Cardiac septum (tissue), 1 donor: Measurements from ENCODE around the gene TENM4. TPM values are rescaled to one million over a fixed set of nuclear protein-coding genes. Genes with fewer than 3 reads are reported as not detected.
"Not testable (repeated sequence)": the region's sequence is repeated elsewhere in the genome, so short reads cannot be mapped to it uniquely, and the experiment has no call there.

Experiments
- DNase-seq: peaks from one replicate; pipeline ENCODE4 v3.0.0-alpha.2; 2020; ENCODE audit warnings: low spot score
- intact Hi-C: fragments of 100-400 bp; cut with DNase I; formaldehyde crosslinking; loops from one replicate; pipeline ENCODE4 v1.14.0; 2022
- total RNA-seq: library from RNA; stranded (reverse); fragmentation: NEBNext Ultra II Directional; extraction: Animal tissue kit (Norgen Biotek cat#: 25700); gene quantifications from one replicate; pipeline ENCODE4 v1.2.1, GENCODE V29; 2021
- donor health status: DM: no; HTN: no; CAD: no.

The TENM4 gene
- total RNA-seq, 1 donor from 2014 or later = 3.4 TPM

DNA sequence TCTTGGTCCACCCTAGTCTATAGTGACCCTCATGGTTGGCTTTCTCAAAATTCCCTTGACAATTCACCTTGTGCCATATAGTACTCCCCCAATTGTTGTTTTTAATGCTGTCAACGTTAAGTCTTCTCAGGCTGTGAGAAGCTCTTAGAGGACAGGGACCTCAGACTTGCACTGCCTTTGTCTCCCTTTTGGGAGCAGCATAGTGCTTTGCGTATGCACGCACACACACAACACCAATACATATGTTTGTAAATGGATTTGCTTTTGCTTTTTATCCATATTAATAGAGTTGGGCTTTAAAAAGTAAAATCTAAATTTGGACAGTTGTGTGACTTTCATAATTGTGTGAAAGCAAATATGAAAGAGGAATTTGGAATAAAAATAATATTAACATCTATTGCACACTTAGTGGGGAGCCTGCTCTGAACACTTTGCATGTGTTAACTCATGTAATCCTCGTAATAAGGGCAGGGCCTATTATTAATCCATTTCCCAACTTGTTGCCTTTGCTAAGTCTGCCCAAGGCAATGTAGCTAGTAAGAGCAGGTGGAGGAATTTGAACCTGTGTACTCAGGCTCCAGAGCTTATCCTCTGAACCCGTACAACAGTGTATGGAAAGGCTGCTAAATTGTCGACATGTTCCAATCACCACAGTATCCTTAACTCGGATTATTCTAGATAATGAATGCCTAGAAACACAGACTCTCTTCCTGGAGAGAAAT lies 608.4 kb downstream of the TENM4 start:
- no peak for DNase-seq
- intact Hi-C loops = no loop called here

DNA sequence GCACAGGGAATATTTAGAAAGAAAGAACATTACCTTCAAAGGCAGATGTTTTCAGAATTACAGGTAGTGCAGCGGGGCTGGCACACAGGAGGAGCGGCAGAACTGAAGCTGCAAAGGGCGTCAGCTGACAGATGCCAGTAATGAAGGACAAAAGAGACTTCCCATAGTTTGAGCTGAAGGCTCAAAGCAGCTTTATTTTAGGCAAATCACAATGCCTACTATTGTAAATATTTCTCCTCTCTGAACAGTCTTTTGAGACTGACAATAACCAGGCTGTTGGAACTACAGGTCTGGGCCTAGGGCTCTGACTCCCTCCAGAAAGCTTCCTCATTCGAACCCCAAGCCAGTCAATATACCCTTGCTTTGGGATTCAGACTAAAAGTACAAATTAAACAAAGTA lies 609.3 kb downstream of the TENM4 start:
- intact Hi-C loops = no loop called here
- no peak for DNase-seq

DNA sequence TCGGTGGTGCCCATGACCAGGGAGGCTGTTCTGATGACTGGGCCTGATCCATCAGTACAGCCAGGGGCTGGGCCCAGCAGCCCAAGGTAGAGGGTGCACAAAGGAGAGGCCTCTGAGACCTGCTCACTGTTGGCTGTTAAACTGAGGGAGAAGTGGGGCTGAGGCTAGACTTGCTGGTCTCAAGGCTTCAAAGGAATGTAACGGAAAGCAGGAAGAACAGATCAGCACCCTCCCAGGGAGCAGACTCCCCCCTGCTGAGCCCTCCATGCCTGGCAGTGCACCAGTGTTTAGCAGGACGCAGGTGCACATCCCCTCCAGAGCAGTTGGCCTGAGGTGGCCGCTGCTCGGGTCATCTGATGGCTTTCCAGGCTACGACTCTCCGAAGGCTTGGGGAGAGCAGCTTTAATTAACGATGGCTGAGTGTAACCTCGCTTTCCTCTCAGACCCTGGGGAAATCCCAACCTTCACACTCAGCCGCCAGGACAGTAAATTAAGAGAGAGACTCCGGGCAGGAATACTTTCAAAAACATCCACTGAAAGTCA lies 610.5 kb downstream of the TENM4 start:
- intact Hi-C loops = no loop called here

DNA sequence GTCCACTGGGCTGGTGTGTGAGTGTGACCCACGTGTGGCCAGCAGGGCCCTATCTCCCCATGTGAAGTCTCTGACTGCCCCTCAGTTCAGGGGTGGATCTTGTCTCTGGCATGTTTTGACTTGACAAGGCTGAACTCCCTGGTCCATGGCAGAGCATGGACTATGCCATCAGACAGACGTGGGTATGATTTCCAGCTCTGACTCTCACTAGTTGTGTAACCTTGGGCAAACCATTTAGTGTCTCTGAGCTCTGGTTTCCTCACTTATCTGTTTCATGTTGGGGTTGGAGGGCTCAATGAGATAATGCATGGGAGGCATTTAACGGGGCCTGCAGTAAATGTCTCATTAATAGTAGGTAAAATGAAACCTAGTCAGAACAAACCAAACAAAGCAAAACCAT lies 611.7 kb downstream of the TENM4 start:
- intact Hi-C loops = no loop called here
- no peak for DNase-seq

More for the DNA sequence above, 610.5 kb downstream of the TENM4 start:
- DNase-seq = no peak

DNA sequence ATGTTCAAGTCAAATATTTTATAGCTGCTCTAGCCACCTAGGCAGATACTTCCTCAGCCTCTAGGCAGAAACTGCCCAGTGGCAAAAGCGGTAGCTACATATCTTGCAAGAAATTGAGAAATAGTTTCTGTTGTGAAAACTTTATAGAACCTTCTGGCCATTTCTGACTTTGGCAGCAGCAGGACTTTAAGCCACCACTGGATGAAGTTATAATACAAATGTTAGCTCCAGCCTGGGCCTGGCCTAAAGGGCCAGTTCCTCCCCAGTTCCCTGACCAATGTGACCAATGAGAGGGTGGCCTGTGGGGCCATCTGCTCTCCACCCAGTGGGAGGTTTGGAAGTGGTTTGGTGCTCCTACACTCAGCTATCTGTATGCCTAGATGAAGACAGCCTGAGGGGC lies 612.2 kb downstream of the TENM4 start:
- DNase-seq = no peak
- intact Hi-C loops = no loop called here

DNA sequence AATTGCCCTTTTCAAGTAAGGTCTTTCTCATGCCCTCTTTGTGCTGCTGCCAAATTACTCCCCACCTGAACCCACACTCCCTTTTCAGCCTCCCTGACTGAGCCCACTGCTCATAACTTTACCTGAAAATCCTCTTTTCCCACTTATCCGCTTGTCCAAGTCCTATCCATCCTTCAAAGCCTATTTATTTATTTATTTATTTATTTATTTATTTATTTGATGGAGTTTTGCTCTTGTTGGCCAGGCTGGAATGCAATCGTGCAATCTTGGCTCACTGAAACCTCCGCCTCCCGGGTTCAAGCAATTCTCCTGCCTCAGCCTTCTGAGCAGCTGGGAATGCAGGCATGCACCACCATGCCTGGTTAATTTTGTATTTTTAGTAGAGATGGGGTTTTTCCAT lies 613.5 kb downstream of the TENM4 start:
- DNase-seq, intact Hi-C loops: not testable (repeated sequence)

DNA sequence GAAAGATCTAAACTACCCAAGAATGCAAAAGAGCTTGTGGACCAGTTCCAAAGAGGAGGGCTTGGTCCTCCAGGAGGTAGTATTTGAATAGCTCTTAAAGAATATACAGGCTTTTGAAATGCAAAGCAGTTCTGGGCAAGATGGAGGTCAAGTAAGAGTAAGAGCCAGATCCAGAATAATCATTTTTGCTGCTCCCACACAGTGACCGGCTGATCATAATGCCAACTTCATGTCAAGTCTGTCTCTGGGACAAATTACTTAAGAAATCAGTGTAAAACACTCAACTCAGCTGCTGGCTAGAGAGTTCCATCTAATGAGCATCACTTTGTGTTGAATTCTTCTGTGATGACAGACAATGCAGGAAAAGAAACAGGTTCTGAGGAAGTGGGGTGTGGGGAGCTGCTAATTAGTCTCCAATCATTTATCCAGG lies 615.2 kb downstream of the TENM4 start:
- intact Hi-C loops = no loop called here
- DNase-seq = no peak

DNA sequence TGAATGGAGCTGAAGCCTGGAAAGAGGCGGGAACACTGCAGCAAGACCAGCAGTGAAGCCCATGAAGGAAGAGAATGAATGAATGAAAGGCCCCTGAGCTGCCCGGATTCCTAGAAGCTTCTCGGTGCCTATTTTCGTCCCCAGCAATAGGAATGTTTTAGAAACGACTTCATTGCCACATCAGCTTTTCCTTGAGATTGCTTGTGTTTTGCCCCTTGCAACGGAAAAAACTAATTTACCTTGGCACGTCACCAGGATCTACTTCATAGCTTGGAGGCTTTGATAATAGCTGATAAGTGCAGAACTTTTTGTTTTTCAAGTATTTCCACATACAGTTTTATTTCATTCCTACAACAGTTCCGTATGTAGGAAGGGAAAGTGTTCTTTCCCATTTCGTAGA lies 617.2 kb downstream of the TENM4 start:
- DNase-seq = no peak
- intact Hi-C loops = no loop called here

DNA sequence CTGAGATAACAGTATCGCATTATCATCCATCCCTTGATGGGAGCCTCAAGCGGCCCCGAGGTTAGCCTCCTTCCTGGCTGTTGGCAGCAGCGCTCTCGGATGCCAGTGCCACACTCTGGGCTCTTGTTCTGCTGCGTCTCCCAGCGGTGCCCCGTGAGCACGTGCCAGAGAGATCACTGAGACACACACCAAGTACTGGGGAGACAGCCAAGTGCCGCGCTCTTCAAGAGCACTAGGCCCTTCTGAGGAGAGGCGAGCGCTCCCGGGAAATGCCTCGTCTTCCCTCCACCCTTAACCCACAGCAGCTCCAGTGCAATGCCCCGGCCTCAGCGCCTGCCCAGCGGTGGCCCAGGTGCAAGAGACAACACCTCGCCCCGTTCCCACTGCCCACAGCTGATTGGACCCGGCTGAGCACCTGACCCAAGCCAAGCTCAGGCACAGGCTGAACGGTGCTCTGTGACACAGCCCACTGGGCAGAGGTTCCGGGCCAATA lies 617.9 kb downstream of the TENM4 start:
- no peak for DNase-seq
- intact Hi-C loops = no loop called here

DNA sequence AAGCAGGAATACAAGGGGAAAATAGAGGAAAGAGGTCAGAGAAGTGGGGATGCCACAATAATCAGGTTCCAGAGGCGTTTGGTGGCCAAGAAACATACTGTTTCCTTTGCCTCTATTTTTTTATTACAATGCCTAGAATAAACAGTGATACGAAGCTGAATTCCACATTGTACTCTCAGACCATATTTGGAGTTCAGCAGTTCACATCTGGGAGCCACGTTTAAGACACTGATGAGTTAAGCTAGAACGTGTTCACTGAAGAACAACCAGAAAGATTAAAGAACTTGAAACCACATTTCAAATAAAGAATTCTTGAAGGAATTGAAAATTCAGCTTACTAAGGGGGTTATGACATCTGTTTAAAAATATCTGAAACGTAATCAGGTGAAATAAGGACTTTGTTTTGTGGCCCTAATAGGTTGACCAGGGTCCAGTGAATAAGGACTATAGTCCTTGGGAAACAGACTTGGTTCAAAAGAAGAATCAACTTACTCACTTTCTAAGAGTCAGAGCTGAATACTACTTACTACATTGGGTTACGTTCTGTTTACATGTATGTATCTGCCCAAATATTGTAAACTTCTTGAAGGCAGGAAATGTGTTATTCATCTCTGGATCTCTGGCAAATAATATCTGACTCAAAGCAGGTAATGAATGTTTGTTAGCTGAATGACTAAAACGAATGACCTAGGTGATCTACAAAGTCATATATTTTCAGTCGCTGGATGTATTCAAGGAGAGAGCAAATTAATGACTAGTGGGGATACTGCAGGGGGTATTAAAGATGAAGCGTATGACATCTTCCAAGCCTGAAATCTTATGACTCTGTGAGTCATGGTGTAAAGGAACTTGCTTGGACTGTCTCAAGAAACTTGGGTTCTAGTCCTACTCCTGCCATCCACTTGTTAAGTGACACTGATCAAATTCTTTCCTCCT lies 619.2 kb downstream of the TENM4 start:
- DNase-seq = no peak
- intact Hi-C loops = no loop called here

DNA sequence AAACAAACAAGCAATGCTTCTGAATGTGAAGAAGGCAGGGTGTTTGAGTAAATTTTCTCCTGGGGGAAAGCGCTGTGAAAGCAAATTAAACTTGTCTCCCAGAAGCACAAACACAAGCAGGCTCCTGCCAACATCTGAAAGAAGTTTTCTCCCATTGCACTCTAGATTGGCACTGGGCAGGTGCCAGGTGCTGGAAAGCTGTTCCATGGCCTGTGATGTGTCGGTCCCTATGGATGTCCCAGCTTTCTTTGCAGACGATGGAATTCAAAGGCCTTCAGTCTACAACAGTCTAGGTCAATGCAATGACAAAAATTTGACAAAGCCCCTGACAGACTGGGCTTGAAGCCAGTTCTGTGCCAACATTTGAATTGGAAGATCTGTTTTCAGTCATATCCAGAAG lies 620.1 kb downstream of the TENM4 start:
- no peak for DNase-seq
- intact Hi-C loops = no loop called here

DNA sequence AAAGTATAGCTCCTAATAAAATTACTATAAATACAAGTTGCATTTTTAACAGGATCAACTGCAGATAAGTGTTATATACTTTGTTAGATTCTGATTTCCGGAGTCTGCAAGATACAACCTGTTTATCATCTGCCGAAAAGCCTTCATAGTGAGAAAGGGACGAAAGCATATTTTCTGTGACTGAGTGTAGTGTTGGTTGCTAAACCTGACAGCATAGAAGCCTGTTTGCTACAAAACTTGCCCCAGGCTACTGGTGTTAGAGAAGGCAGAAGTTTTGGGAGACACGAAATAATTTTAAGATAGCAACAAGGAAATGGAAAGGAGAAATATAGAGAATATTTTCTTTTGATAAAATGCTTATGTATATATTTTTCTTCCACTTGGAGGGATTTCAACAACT lies 622.6 kb downstream of the TENM4 start:
- intact Hi-C loops = no loop called here

DNA sequence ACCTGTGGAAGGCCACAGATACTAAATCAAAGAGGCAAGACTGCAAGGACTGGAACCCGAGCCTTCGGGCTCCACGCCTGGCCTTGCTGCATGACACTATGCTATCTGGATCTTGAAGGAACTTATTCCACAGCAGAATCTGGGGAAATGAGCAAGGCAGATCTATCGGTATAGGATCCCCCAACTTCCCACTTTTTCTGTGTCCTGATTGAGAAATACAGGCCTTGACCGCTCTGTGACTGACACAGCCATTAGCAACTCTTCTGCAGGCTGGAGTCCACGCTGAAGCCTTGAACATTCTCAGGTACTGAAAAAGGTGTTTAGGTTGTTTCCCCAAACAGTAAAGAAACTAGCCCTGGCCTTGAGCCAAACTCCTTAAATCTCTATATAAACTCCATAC lies 625.0 kb downstream of the TENM4 start:
- intact Hi-C loops = no loop called here
- DNase-seq = no peak

More for the DNA sequence above, 622.6 kb downstream of the TENM4 start:
- no peak for DNase-seq

DNA sequence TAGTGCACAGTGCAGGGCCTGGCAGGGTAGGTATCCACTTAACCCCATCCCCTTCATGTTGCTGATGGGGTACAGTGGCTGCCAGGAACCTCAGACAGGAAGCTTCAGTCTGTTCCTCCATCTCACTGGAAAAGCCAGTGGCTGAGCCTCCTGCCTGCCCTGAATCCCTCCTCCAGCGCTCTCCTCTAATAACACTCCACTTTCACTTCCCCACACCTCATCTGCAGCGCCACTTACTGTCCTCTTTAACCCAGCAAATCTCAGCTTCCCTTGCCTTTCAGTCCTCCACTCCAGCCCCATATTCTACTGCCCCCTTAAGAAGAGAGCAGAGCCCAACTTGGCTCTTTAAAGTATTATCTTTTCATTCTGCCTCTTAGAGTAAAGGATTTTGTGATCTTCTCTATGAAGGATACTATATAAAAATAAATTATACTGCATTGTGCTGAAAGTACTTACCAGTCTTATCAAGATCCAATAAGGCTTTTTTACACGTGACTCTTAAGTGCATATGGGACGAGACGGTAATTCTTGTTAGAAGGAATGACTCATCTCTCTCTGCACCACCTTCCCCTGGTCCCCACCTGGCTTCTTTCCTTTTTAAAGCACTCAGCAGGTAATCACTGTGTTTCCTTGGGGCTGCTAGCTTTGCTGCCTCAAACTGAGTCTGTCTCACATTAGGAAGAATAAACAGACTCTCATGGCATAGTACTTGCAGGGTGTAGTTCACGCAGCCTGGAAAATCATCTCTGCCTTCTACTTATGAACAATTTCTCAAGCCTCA lies 628.1 kb downstream of the TENM4 start:
- intact Hi-C loops = no loop called here
- no peak for DNase-seq

DNA sequence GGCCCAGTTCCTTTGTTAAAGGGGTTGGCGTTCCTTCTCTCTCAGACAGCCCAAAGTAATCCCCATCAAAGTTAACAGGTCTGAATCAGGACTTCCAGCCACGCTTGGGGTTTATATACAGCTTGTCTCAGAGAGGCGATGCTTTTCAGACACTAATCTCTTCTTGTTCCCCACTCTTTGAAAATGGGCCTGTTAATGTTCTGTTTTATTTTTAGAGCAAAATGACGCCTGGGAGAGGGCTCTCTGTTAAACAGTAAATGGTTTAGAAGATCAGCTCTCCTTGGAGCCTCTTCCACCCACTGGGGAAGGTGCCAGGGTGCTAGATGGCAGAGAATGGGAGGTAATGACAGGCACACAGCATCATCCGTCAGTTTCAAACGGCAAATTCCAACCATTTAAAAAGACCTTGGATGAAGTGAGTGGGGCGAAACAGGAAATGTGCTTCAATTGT lies 630.2 kb downstream of the TENM4 start:
- no peak for DNase-seq
- intact Hi-C loops = no loop called here

DNA sequence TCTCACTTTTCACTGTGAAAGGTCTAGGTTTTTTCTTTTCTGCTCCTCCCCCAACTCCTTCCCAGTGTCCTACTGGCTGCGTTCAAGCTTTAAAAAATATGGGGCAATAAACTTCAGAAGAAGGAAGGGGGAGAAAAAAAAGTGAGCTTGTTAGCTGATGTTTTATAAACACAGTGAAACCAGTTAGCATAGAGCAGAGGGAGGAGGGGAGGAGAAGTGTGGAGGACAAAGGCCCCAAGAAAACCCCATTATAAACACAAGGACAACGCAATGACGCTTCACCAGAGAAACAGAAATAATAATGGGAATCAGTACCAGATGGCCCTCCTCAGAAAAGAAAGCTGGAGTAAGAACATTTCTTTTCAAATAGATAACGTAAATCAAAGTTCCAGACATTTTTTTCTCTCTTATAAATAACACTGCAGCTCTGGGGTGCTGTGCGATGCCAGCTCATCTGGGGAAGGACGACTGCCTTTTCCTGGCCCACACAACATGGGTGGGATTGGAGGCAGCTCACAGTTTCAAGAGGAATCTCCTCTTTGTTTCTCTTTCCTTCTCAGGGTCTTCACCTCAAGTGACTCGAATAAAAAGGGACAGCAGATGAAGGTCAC lies 630.8 kb downstream of the TENM4 start:
- DNase-seq = no peak
- intact Hi-C loops = no loop called here

DNA sequence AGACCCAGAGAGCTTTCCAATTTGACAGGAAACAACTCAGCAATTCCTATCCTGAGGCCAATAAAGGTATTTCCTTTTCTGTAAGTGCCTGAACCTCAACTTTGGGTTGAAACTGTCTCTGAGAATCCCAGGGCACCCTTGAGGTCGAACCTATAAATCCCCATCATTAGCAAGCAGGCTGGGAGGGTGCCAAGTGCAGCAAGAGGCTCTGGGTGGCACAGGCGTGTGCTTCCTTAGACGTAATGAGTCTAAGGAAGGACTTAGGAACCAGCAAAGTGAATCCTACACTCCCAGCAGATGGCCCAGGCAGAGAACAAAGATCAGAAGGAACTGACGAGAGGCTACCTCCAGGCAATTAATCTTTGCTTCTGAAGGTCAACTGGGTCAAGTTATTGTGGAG lies 631.9 kb downstream of the TENM4 start:
- intact Hi-C loops = no loop called here
- no peak for DNase-seq

DNA sequence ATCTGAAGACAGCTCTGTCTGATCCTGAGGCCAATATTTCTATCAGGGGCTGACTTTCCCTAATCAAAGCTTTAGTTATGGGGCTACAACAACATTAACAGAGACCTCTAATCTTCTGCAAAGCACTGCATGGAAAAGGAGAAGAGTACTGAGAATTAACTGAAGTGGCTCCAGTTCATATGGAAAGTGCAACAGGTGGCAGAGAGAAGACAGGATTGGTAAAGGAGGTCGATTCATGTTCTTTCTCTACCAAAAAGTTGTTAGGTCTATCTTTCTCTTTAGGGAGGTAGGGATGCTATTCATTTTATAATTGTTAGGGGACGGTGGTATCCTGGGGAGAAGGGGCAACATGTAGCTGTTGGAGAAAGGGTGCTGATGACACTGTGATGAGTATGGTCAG lies 633.5 kb downstream of the TENM4 start:
- no peak for DNase-seq
- intact Hi-C loops = no loop called here
